Fibroblast of the conjunctiva (primary cell): Measurements from ENCODE around the gene CCDC24.

ENCODE experiments used
- DNase-seq: peaks from one replicate; pipeline ENCODE4 v3.0.0-alpha.2; 2010; ENCODE audit warnings: low read depth

The CCDC24 gene

GRCh38 chr1:44040418-44040817 lies 49.0 kb downstream of the CCDC24 start:
- DNase-seq: no peak

GRCh38 chr1:44040846-44041245 lies 49.4 kb downstream of the CCDC24 start:
- no peak for DNase-seq

- DNase-seq: no peak
Observed at GRCh38 chr1:44043176-44044070, 52.0 kb downstream of the CCDC24 start.

GRCh38 chr1:44044071-44044801 lies 52.8 kb downstream of the CCDC24 start:
- DNase-seq: no peak

- no peak for DNase-seq
Observed at GRCh38 chr1:44045064-44045463, 53.7 kb downstream of the CCDC24 start.
